OCI-LY3 (cell line): ENCODE measurements around the gene FUT8.

Source experiments
- H2AFZ ChIP-seq: fragments of 200-600, 300-600 bp; shearing (Covaris generic); 2 replicates; pipeline ENCODE4 v1.6.0; 2014; ENCODE audit warnings: antibody characterized with exemption, low read depth, low read length
- H3K27ac ChIP-seq: fragments of 200-600, 300-600 bp; sonication (generic); 2 replicates; pipeline ENCODE4 v1.5.1; 2014; ENCODE audit warnings: mild to moderate bottlenecking, low read length, moderate library complexity, mixed read lengths
- H3K27me3 ChIP-seq: fragments of 200-600, 300-600 bp; sonication (generic); 2 replicates; pipeline ENCODE4 v1.6.1; 2014; ENCODE audit warnings: low read depth, low read length, mixed read lengths
- H3K36me3 ChIP-seq: fragments of 200-600, 300-600 bp; sonication (generic); replicated peaks from 2 replicates; pipeline ENCODE3; 2014; ENCODE audit warnings: low read depth, low read length, mixed read lengths
- H3K4me1 ChIP-seq: fragments of 300-600, 200-600 bp; sonication (generic); 2 replicates; pipeline ENCODE4 v1.6.1; 2014; ENCODE audit warnings: low read length, mixed read lengths
- H3K4me2 ChIP-seq: fragments of 200-600, 300-600 bp; sonication (generic); 2 replicates; pipeline ENCODE4 v1.6.1; 2014; ENCODE audit warnings: low read length, mixed read lengths
- H3K4me3 ChIP-seq: fragments of 300-600, 200-600 bp; sonication (generic); 2 replicates; pipeline ENCODE4 v1.5.1; 2014; ENCODE audit warnings: antibody characterized with exemption, mild to moderate bottlenecking, low read length, moderate library complexity
- H3K79me2 ChIP-seq: fragments of 300-600, 200-600 bp; shearing (Covaris generic); 2 replicates; pipeline ENCODE4 v1.6.1; 2014; ENCODE audit warnings: mild to moderate bottlenecking, low read length, mixed read lengths
- H3K9ac ChIP-seq: fragments of 300-600, 200-600 bp; shearing (Covaris generic); 2 replicates; pipeline ENCODE4 v1.6.0; 2014; ENCODE audit warnings: mild to moderate bottlenecking, low read length, moderate library complexity
- H3K9me3 ChIP-seq: fragments of 200-600, 300-600 bp; shearing (Covaris generic); 2 replicates; pipeline ENCODE4 v1.6.1; 2014; ENCODE audit warnings: low read length, mixed read lengths; ENCODE audit not compliant: insufficient read depth
- H4K20me1 ChIP-seq: fragments of 200-600, 300-600 bp; sonication (generic); 2 replicates; pipeline ENCODE4 v1.6.1; 2016; ENCODE audit warnings: low read length, mixed read lengths; ENCODE audit not compliant: insufficient read depth
- CTCF ChIP-seq: fragments of 200-600, 300-600 bp; sonication (generic); IDR thresholded peaks from 2 replicates; pipeline ENCODE4 v1.5.1; 2014; ENCODE audit warnings: antibody characterized with exemption, low read length, low read depth
- EZH2phosphoT487 ChIP-seq: fragments of 200-600 bp; shearing (Covaris generic); IDR thresholded peaks from 2 replicates; pipeline ENCODE4 v1.6.1; 2018; ENCODE audit warnings: antibody characterized with exemption, mixed run types, low read depth

Gene FUT8

DNA sequence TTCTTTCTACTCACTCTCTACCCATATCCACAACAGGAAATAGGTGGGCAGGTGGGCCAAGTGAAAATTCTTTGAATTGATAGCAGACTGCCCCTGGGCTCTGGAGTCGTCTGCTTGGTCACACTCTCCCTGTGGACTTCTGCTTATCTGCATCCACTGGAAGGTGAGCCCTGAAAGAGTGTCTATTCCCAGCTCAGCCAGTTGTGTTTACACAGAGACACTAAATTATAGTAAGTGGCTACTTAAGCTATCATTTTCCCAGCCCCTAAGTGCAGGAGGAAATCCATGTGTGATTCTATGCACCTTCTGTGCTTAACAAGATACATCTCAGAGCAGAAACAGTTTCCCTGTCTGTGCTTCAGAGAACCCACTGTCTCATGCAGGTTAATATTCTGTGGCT lies 338.4 kb downstream of the FUT8 start:
- no peak for TF ChIP-seq CTCF
- TF ChIP-seq EZH2phosphoT487 = no peak
- no peak overlapping the region for H3K27ac ChIP-seq
- H2AFZ ChIP-seq = no peak overlapping the region
- no peaks in the 10 kb centered on the region for H3K4me1 ChIP-seq
- H4K20me1 ChIP-seq = no peaks in the 10 kb centered on the region
- H3K9me3 ChIP-seq = no peaks in the 10 kb centered on the region
- no peak overlapping the region for H3K9ac ChIP-seq
- no peak overlapping the region for H3K4me2 ChIP-seq
- no peak overlapping the region for H3K4me3 ChIP-seq
- H3K36me3 ChIP-seq = no peaks in the 10 kb centered on the region
- 0 out of 2 replicates have a peak, but pooled peaks cover 3% of the 10 kb centered on the region for H3K27me3 ChIP-seq
- H3K79me2 ChIP-seq = no peaks in the 10 kb centered on the region

DNA sequence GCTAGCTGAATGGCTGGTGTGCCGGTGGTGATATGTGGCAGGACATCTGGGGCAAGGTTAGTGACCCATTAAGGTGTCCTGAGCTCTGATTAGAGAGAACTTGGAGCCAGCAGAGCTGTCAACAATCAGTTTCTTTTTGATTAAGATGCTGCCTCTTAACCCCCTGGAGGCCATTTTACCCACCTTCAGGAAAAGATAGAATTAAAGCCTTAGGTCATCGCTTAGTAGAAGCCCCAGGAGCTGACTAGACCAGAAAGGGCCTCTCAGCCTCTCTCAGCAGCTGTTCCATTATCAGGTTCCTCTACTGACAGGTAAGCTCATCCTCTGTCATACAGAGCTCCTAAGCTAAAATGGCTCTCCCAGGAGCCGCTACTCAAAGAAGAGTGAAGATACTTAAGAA lies 339.0 kb downstream of the FUT8 start:
- H3K4me1 ChIP-seq = no peaks in the 10 kb centered on the region
- H3K4me3 ChIP-seq = no peak overlapping the region
- no peaks in the 10 kb centered on the region for H3K36me3 ChIP-seq
- TF ChIP-seq CTCF = no peak
- no peak for TF ChIP-seq EZH2phosphoT487
- no peaks in the 10 kb centered on the region for H3K9me3 ChIP-seq
- no peak overlapping the region for H2AFZ ChIP-seq
- no peaks in the 10 kb centered on the region for H4K20me1 ChIP-seq
- H3K79me2 ChIP-seq = no peaks in the 10 kb centered on the region
- no peak overlapping the region for H3K27ac ChIP-seq
- H3K9ac ChIP-seq = no peak overlapping the region
- H3K27me3 ChIP-seq = 0 out of 2 replicates have a peak, but pooled peaks cover 3% of the 10 kb centered on the region
- no peak overlapping the region for H3K4me2 ChIP-seq

DNA sequence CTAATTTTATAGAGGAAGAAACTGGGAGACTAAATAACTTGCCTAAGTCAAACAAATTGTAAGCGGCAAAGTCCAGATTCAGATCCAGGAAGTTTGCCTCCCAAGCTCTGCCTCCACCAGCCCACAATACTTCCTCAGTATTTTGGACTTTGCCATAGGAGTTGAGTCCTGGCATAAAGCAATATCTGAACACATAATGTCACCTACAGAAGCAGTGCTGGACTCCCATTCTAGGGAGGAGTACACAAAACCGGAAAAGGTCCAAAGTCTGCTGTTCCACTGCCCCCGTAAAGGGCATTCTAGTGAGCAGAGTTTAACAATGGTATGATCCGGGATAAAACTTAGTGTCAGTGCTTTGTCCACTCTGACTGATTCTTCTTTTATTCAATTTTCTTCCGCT lies 340.5 kb downstream of the FUT8 start:
- no peaks in the 10 kb centered on the region for H3K36me3 ChIP-seq
- TF ChIP-seq EZH2phosphoT487 = no peak
- TF ChIP-seq CTCF = no peak
- H3K27me3 ChIP-seq = 0 out of 2 replicates have a peak, but pooled peaks cover 3% of the 10 kb centered on the region
- no peaks in the 10 kb centered on the region for H3K79me2 ChIP-seq
- no peak overlapping the region for H3K4me2 ChIP-seq
- no peaks in the 10 kb centered on the region for H4K20me1 ChIP-seq
- no peaks in the 10 kb centered on the region for H3K9me3 ChIP-seq
- no peaks in the 10 kb centered on the region for H3K4me1 ChIP-seq
- no peak overlapping the region for H3K27ac ChIP-seq
- no peak overlapping the region for H3K9ac ChIP-seq
- no peak overlapping the region for H2AFZ ChIP-seq
- no peak overlapping the region for H3K4me3 ChIP-seq

DNA sequence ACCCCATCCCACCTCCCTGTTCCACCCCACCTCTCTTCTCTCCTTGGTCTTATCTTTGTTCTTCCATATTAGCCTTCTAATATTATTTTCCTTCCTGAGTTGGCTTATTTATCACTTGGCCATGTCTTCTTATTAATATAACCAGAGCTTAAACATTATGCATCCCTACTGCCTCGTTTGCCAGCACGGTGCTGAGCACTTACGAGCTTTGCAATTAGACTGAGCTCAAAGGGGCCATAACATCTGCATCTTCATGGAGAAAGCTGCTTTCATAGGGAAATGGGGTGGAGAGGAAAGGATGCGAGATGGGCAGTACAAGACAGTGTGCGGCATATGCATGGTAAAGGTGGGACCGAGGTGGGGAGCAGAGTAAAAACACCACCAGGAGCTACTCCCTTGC lies 342.8 kb downstream of the FUT8 start:
- no peaks in the 10 kb centered on the region for H3K79me2 ChIP-seq
- TF ChIP-seq CTCF = no peak
- TF ChIP-seq EZH2phosphoT487 = no peak

More for the DNA sequence above, 342.8 kb downstream of the FUT8 start:
- H3K4me1 ChIP-seq = no peaks in the 10 kb centered on the region
- H3K27ac ChIP-seq = no peak overlapping the region
- no peaks in the 10 kb centered on the region for H3K9me3 ChIP-seq
- no peak overlapping the region for H2AFZ ChIP-seq
- H3K27me3 ChIP-seq = 0 out of 2 replicates have a peak, but pooled peaks cover 3% of the 10 kb centered on the region
- H3K36me3 ChIP-seq = no peaks in the 10 kb centered on the region
- H3K9ac ChIP-seq = no peak overlapping the region
- no peaks in the 10 kb centered on the region for H4K20me1 ChIP-seq
- H3K4me3 ChIP-seq = no peak overlapping the region
- H3K4me2 ChIP-seq = no peak overlapping the region
